B cell (primary cell): ENCODE data around the gene ADAP1.

Source experiments
- CTCF ChIP-seq: fragments of 200-600 bp; IDR thresholded peaks from one replicate; pipeline ENCODE4 v1.8.0; 2022; ENCODE audit warnings: antibody characterized with exemption, mild to moderate bottlenecking
- EZH2 ChIP-seq: IDR thresholded peaks from 2 replicates; pipeline ENCODE4 v1.6.1; 2012; ENCODE audit warnings: borderline replicate concordance, low read depth, mild to moderate bottlenecking, moderate library complexity, low read length; ENCODE audit not compliant: insufficient read depth, poor library complexity, severe bottlenecking

GRCh38 chr7:889391-889790, 65.1 kb downstream of the ADAP1 start:
- TF ChIP-seq CTCF, result no peak
- TF ChIP-seq EZH2, result no peak
